GM21423 (cell line): Measurements from ENCODE around the gene GTSE1.

Experiments
- ATAC-seq: cut with Tn5 transposase; IDR thresholded peaks from one replicate; pipeline ENCODE4 v1.9.1; 2021; ENCODE audit warnings: mild to moderate bottlenecking, moderate library complexity; ENCODE audit not compliant: unreplicated experiment

GTSE1 gene

GRCh38 chr22:46274381-46274780, 22.3 kb upstream of the GTSE1 start:
- no peak for ATAC-seq

- no peak for ATAC-seq
Measured at GRCh38 chr22:46275455-46276122, 21.1 kb upstream of the GTSE1 start.

DNA sequence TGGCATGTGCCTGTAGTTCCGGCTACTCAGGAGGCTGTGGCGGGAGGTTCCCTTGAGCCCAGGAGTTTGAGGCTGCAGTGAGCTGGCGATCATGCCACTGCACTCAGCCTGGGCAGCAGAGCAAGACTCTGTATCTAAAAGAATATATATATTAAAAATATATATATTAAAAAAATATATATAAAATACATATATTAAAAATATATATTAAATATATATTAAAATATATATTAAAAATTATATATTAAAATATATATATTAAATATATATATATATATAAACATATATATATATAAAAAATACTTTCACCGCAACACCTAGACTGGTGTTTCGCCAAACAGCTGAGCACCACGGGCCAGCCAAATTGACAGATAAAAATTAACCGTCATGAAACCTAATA, 20.1 kb upstream of the GTSE1 start:
- ATAC-seq, result no peak

GRCh38 chr22:46278656-46279645, 17.7 kb upstream of the GTSE1 start:
- no peak for ATAC-seq

GRCh38 chr22:46280063-46280817, 16.4 kb upstream of the GTSE1 start:
- ATAC-seq, result no peak

- no peak for ATAC-seq
Measured at GRCh38 chr22:46280999-46281623, 15.6 kb upstream of the GTSE1 start.

- no peak for ATAC-seq
Measured at GRCh38 chr22:46281866-46282678, 14.6 kb upstream of the GTSE1 start.

DNA sequence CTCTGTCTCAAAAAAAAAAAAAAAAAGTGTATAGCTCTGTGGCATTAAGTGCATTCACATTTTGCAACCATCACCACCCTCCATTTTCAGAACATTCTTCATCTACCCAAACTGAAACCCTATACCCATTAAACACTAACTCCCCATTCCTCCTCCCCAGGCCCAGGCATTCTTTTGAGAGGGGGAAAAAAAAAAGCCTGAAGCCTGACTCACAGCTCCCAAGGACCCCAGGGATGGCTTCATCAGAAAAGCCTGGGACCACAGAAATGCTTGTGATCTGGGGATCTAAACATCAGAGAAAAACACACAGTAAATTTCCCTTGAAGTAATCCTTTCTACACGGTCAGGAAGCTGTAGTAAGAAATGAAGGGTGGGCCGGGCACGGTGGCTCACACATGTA, 10.7 kb upstream of the GTSE1 start:
- ATAC-seq, result no peak

GRCh38 chr22:46286941-46287872, 9.5 kb upstream of the GTSE1 start:
- no peak for ATAC-seq

DNA sequence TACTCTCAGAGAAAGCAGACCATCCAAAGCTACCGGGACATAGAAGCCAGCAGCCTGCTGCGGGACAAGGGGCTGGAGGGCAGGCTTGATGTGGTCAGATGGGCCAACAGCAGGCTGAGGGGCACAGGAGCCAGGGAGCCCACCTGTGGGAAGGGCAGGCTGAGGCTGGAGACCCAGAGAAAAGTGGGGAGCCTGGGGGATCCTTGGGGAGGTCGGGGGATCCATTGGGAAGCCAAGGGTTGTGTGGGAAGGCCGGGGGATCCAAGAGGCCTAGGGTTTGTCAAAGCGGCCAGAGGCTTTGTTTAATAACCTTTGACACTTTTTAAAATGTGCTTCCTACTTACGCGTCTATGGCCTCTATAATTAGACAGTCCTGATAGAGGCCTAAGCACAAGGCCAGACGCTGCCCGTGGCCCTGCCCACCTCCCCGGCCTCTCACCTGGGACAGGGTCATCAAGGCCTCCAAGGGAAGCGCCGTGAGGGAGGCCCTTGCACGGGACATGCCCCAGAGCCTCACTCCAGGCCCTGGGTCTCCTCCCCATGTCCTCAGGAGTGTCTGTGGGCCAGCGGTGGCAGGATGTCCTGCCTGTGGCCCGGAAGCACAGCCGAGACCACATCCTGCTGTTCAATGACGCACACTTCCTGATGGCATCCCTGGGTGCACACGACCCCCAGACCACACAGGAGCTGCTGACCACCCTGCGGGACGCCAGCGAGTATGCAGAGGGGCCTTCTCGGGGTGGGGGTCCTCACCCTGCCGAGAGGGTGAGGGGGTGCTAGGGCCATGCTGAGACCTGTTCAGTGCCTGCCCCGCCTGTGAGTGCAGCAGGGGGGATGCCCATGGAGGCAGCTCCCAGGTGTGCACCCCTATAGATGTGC, 8.6 kb upstream of the GTSE1 start:
- peak; percentile 74 for ATAC-seq

- no peak for ATAC-seq
Measured at GRCh38 chr22:46288846-46289243, 7.8 kb upstream of the GTSE1 start.

- ATAC-seq, result no peak
Measured at GRCh38 chr22:46289244-46289891, 7.3 kb upstream of the GTSE1 start.

GRCh38 chr22:46290121-46290842, 6.4 kb upstream of the GTSE1 start:
- no peak for ATAC-seq

- ATAC-seq, result no peak
Measured at GRCh38 chr22:46290843-46291785, 5.6 kb upstream of the GTSE1 start.

DNA sequence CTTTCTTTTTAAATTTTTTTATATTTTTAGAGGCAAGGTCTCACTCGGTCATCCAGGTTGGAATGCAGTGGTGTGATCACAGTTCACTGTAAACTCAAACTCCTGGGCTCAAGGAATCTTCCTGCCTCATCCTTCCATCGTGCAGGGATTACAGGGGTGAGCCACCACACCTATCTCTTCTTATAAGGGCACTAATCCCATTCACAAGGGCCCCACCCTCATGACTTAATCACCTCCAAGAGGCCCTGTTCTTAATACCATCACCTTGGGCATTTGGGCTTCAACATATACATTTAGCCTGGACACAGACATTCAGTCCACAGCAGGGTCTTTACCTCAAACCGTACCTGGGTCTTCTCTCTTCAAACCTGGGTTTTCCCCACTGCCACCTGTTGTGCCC, 4.5 kb upstream of the GTSE1 start:
- ATAC-seq, result no peak

GRCh38 chr22:46292732-46293131, 3.9 kb upstream of the GTSE1 start:
- ATAC-seq, result no peak
